Germinal center (tissue), 1 donor: ENCODE data around the gene CARNS1.
"Not testable (repeated sequence)": the region's sequence is repeated elsewhere in the genome, so short reads cannot be mapped to it uniquely, and the experiment has no call there.

Source experiments
- DNase-seq: peaks from one replicate; pipeline ENCODE4 v3.0.0; 2012; ENCODE audit warnings: mixed read lengths, low spot score

CARNS1 gene

GRCh38 chr11:67396587-67397389 is 18.7 kb upstream of the CARNS1 start:
- DNase-seq = no peak

- DNase-seq = no peak
Measured at GRCh38 chr11:67397536-67397935, 17.9 kb upstream of the CARNS1 start.

- DNase-seq = no peak
Measured at GRCh38 chr11:67397986-67398660, 17.4 kb upstream of the CARNS1 start.

GRCh38 chr11:67398661-67399563 is 16.6 kb upstream of the CARNS1 start:
- DNase-seq = no peak

- no peak for DNase-seq
Measured at GRCh38 chr11:67400251-67400941, 15.1 kb upstream of the CARNS1 start.

- no peak for DNase-seq
Measured at GRCh38 chr11:67400942-67401494, 14.5 kb upstream of the CARNS1 start.

- DNase-seq = peak; percentile 97
Measured at GRCh38 chr11:67401495-67402191, 13.8 kb upstream of the CARNS1 start, which contains the start of gene PPP1CA. Gene PPP1CA, minus strand, starts transcription at chr11:67401858. Its CDS starts 76 bp downstream, at chr11:67401782.

- not testable (repeated sequence) for DNase-seq
Measured at GRCh38 chr11:67402192-67402839, 13.2 kb upstream of the CARNS1 start.

GRCh38 chr11:67403085-67403484 is 12.4 kb upstream of the CARNS1 start:
- not testable (repeated sequence) for DNase-seq

GRCh38 chr11:67404515-67405195 is 10.8 kb upstream of the CARNS1 start:
- no peak for DNase-seq

- no peak for DNase-seq
Measured at GRCh38 chr11:67405196-67405567, 10.3 kb upstream of the CARNS1 start.

GRCh38 chr11:67405688-67406339 is 9.7 kb upstream of the CARNS1 start:
- DNase-seq = no peak

- DNase-seq = no peak
Measured at GRCh38 chr11:67406420-67406968, 9.0 kb upstream of the CARNS1 start.

- no peak for DNase-seq
Measured at GRCh38 chr11:67406969-67407687, 8.3 kb upstream of the CARNS1 start.

- DNase-seq = no peak
Measured at GRCh38 chr11:67407688-67408163, 7.8 kb upstream of the CARNS1 start.

GRCh38 chr11:67408437-67409200 is 6.9 kb upstream of the CARNS1 start:
- DNase-seq = no peak

GRCh38 chr11:67409261-67409666 is 6.2 kb upstream of the CARNS1 start:
- peak; percentile 79 for DNase-seq
